Activated CD4-positive, alpha-beta T cell treated with anti-CD3 and anti-CD28 coated beads for 1 hour (primary cell): ENCODE measurements around the gene MRS2.

ENCODE experiments used
- DNase-seq: peaks from one replicate; pipeline ENCODE4 v3.0.0-alpha.2; 2020

MRS2 gene

DNA sequence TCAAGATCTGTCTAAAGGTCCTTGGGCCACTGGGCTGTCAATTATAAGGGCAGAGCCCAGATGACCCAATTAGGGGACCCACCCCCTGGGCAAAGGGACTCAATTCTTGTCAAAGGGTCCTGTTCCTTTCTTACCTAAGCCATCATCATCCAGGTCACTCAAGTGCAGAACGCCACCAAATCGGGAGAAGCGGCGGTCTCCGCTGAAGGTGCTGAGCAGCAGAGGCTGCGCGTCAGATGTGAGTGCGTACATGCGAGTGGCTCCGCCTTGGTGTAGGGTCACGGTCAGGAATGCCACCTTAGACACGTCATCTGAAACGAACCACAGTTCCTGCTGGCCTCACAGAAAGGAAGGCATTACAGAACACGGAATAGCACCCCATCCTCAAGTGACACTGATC is 34.2 kb downstream of the MRS2 start:
- no peak for DNase-seq

GRCh38 chr6:24439858-24440539 is 37.3 kb downstream of the MRS2 start:
- no peak for DNase-seq

GRCh38 chr6:24440897-24441598 is 38.3 kb downstream of the MRS2 start:
- no peak for DNase-seq

GRCh38 chr6:24441599-24441904 is 38.8 kb downstream of the MRS2 start:
- DNase-seq: no peak

DNA sequence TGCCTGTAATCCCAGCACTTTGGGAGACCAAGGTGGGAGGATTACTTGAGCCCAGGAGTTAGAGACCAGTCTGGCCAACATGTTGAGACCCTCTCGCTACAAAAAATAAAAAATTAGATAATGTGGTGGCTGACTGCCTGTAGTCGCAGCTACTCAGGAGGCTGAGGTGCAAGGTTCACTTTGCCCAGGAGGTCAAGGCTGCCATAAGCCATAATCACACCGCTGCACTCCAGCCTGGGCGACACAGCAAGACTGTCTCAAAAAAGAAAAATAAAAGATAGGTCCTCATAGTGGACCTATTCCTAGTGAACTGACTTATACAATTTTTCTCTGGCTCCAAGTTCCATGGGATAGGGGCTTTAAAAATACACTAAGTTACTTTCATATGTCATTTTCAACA is 41.9 kb downstream of the MRS2 start:
- DNase-seq: no peak

DNA sequence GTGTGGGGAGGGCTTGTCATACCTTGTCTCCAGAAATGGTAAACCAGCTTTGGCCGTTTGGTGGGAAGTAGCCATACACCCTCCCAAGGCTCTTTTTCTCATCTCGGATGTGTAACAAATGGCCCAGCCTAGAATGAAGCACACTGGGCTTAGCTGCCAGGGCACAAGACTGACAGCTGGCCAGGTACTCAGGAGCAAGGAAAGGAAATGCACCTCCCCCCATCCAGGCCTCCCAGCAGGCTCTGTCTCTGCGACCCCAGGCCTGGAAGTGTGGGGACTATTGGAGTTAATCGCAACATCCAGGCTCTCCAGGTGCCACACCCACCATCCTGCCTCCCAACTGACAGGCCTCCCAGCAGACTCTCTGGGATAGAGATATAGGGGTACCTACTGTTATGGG is 43.0 kb downstream of the MRS2 start:
- no peak for DNase-seq

- no peak for DNase-seq
Measured at GRCh38 chr6:24446670-24447069, 43.9 kb downstream of the MRS2 start.

DNA sequence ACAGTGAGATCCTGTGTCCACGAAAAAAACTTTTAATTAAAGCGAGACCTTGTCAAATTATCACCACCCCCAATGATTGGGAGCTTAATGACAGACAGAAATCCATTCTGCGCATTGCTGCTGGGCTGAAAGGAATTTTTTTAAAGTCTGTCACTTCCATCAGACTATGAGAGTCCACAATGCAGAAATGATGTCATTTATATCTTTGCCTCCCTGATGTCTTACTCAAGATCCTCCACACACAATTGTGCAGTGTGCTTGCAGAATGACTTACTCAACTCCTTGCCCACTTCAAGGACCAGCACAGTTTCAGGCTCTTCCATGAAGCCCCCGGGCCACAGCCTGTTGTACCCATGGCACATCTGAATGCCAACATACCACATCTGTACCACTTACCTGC is 45.7 kb downstream of the MRS2 start:
- DNase-seq: no peak

DNA sequence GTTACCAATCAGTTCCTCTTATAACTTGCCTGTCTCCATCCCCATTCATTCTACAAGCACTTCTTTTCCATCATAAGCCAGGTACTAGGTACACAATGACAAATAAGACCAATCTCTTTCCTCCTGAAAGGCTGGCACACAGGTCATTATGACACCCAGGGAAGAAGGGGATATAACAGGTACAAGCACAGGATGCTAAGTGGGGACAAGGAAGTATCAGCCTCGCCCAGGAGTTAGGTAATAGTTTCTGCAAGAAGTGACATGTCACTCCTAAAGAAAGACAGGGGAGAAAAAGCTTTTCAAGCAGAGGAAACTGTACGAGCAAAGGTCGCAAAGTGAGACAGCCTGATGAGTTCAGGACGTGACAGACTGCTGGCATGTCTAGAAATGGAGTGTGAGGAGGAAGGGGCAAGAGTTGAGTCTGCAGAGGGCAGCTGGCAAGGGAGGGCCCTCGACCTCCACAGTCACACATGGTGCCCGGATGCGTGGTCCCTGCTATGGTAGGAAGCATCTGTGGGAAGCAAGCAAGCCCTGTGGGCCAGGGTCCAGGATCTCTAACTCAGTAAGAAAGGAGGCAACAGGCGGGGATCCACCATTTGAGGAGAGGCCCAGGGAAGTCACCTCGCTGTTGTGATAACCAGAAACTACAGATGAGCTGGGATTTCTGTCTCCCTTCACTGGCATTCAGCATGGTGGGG is 46.2 kb downstream of the MRS2 start:
- no peak for DNase-seq

DNA sequence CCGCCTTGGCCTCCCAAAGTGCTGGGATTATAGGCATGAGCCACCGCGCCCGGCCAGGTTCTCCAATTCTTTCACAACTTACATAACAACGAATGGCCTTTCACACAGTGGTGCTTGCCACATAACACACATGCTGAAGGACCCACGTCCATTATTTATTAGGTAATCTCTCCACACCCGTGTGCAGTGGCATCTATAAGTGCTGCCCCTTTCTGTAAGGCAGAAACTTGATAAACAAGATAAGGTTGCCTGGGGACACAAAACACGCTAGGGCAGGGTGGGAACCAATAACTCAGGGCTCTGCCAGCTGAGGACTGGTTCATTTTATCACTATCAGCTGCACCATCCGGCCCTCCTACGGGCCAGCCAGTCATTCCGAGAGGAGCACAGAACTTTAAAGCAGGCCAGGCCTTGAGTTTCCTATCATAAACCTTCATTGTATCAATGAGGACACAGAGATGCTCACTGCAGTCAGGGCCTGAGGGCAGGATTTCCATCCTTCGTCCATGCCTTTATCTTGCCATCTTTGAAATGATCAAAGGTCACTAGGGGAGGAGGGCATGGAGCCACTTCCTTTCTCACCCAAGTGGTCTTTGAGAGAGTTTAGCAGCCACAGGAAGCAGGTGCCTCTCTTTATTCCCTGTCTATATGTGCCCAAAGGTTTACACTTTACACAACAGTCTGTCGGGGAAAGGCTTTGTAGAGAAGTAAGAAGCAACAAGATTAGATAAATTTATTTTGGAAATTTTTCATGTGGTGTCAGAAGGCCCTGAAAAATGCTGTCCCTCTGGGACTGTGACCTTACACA is 49.0 kb downstream of the MRS2 start:
- no peak for DNase-seq

GRCh38 chr6:24453921-24454320 is 51.2 kb downstream of the MRS2 start:
- DNase-seq: no peak

GRCh38 chr6:24454452-24454851 is 51.7 kb downstream of the MRS2 start:
- no peak for DNase-seq

DNA sequence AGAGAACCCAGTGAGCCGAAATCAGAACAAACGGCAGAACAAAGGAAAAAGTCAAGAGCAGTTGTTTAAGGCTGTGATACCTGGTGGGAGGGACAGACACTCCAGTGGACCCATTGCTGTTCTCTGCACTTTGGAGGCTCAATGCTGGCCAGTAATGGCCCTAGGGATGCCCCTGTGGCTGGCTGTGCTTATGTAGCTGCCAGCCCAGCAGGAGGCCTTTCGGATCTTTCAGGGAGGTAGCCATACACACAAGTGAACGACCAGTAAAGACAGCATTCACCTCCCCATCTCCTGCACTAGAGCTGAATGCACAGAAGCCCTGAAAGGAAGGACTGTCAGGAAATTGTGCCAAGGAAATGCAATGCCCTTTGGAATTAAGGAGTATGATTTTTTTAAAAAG is 52.3 kb downstream of the MRS2 start:
- no peak for DNase-seq

- DNase-seq: no peak
Measured at GRCh38 chr6:24458134-24458533, 55.4 kb downstream of the MRS2 start.

DNA sequence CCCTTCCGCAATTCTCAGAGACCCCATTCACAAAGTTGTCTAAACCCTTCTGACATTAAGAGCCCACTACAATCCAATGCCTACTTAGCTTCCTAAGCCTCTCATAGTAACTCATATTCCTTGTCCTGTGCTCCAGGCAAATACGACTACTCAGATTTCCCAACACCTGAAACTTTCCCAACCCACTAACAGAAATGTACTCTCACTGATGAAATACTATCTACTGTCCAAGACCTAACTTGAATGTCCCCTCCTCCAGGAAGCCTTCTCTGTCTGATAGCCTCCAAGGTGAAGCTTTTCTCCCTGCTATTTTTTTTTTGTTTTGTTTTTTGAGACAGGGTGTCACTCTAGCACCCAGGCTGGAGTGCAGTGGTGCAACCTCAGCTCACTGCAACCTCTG is 56.2 kb downstream of the MRS2 start:
- no peak for DNase-seq

DNA sequence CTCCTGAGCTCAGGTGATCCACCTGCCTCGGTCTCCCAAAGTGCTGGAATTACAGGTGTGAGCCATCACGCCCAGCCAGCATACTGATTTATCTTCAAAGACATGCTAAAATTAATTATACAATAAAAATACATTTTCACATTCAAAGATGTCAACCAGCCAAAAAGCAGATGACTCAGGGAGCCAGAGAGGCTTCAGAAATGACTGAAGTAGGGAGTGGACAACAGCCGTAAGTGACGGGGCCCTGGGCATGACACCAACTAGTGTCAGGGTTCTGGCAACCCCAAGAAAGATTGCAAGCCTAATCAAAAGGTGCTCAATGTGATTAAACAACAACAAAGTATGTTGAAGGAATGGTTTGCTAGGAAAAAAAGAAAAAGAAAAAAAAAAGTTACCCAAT is 58.2 kb downstream of the MRS2 start:
- DNase-seq: no peak

GRCh38 chr6:24464253-24465038 is 61.7 kb downstream of the MRS2 start:
- no peak for DNase-seq

- DNase-seq: no peak
Measured at GRCh38 chr6:24469811-24470210, 67.1 kb downstream of the MRS2 start.

GRCh38 chr6:24472181-24472580 is 69.4 kb downstream of the MRS2 start:
- DNase-seq: no peak
